ENCODE data around the gene NUDT12. TPM values are rescaled to one million over a fixed set of nuclear protein-coding genes. Genes with fewer than 3 reads are reported as not detected.

Gene NUDT12
- total RNA-seq, 1 experiment from 2014 or later: 11.3 TPM

- no peak overlapping the region for H3K14ac ChIP-seq (ENCODE audit: insufficient read depth, low read length)
- H3K23me2 ChIP-seq (ENCODE audit: insufficient read length, low read depth, low read length, poor library complexity, severe bottlenecking): no peaks in the 10 kb centered on the region
- no peak for TF ChIP-seq CTCF (conservative IDR thresholded peaks at IDR 0.05)
- no peak overlapping the region for H3K4me2 ChIP-seq (ENCODE audit: insufficient read depth, insufficient read length, low read length)
- H3K4me3 Mint-ChIP-seq: no peak overlapping the region
- DNase-seq: no peak
- no peak overlapping the region for H3K18ac ChIP-seq (ENCODE audit: insufficient read length, low read depth, low read length)
- H3K4ac ChIP-seq (ENCODE audit: low read depth, low read length): no peak overlapping the region
- no peaks in the 10 kb centered on the region for H4K20me1 ChIP-seq (ENCODE audit: control insufficient read depth, insufficient read depth, insufficient read length)
- H3K27ac Mint-ChIP-seq: no peak overlapping the region
- H4K91ac ChIP-seq (ENCODE audit: insufficient read length, low read depth, low read length): no peak overlapping the region
- H2BK120ac ChIP-seq (ENCODE audit: low read depth, low read length, poor library complexity, severe bottlenecking): no peak overlapping the region
- no peaks in the 10 kb centered on the region for H3K27me3 ChIP-seq (ENCODE audit: insufficient read depth, low read length)
- no peaks in the 10 kb centered on the region for H3K79me1 ChIP-seq (ENCODE audit: insufficient read depth, low read depth, low read length, poor library complexity, severe bottlenecking)
- no peak overlapping the region for H2AFZ ChIP-seq (ENCODE audit: low read length)
- no peak overlapping the region for H3K23ac ChIP-seq (ENCODE audit: insufficient read length, low read depth, low read length)
- H3K4me1 Mint-ChIP-seq: no peaks in the 10 kb centered on the region
- no peak overlapping the region for H2BK20ac ChIP-seq (ENCODE audit: low read depth, low read length, poor library complexity, severe bottlenecking)
- no peaks in the 10 kb centered on the region for H3K9me3 ChIP-seq (ENCODE audit: control insufficient read depth, low read depth, low read length)
- H3K9ac ChIP-seq (ENCODE audit: extremely low read depth, insufficient read length, low read length): no peak overlapping the region
- H3K56ac ChIP-seq (ENCODE audit: insufficient read length, low read depth, low read length): no peak overlapping the region
- no peak overlapping the region for H3T11ph ChIP-seq (ENCODE audit: low read length)
- H3K27ac ChIP-seq (ENCODE audit: insufficient read length, low read depth, low read length): no peak overlapping the region
- no CpG with 5 or more reads among the region's 2 CpGs for WGBS (ENCODE audit: extremely low coverage, insufficient read length, low lambda C conversion rate)
- no peak overlapping the region for H2BK15ac ChIP-seq (ENCODE audit: low read depth, low read length)
- no peaks in the 10 kb centered on the region for H3K36me3 Mint-ChIP-seq (ENCODE audit: insufficient read depth in 1 of 3, low read depth in 3 of 3)
- H2BK12ac ChIP-seq (ENCODE audit: insufficient read length, low read depth, low read length): no peak overlapping the region
- no peak overlapping the region for H2BK5ac ChIP-seq (ENCODE audit: insufficient read length, low read length)
- H3K79me2 ChIP-seq (ENCODE audit: insufficient read depth, low read length): no peaks in the 10 kb centered on the region
- no peak overlapping the region for H4K8ac ChIP-seq (replicated peaks; ENCODE audit: insufficient read length, low read depth, low read length)
- H3K27me3 Mint-ChIP-seq (ENCODE audit: low read depth): no peaks in the 10 kb centered on the region
- H3K9me3 Mint-ChIP-seq: no peaks in the 10 kb centered on the region
- H3K4me1 ChIP-seq (ENCODE audit: insufficient read depth, low read length): no peaks in the 10 kb centered on the region
- no peak overlapping the region for H4K5ac ChIP-seq (ENCODE audit: insufficient read length, low read depth, low read length)
- H2AK5ac ChIP-seq (ENCODE audit: insufficient read length, low read length): no peak overlapping the region
Measured at GRCh38 chr5:103541114-103541513, 21.5 kb downstream of the NUDT12 start.

All from H9 (cell line).